Choroid plexus epithelial cell (primary cell): ENCODE results near the gene GIMAP4.
"Not testable (repeated sequence)": the region's sequence is repeated elsewhere in the genome, so short reads cannot be mapped to it uniquely, and the experiment has no call there.

Source experiments
- DNase-seq: peaks from one replicate; pipeline ENCODE4 v3.0.0-alpha.2; 2010; ENCODE audit warnings: low read depth
- H3K4me3 ChIP-seq: 2 replicates; pipeline ENCODE4 v1.5.1; 2011; ENCODE audit warnings: low read depth, mild to moderate bottlenecking, control low read depth, low read length, moderate library complexity
- CTCF ChIP-seq: conservative IDR thresholded peaks from 2 replicates; pipeline ENCODE4 v1.5.1; 2011; ENCODE audit warnings: low read depth, mild to moderate bottlenecking, control low read depth, inconsistent platforms, low read length, moderate library complexity

GIMAP4 gene

DNA sequence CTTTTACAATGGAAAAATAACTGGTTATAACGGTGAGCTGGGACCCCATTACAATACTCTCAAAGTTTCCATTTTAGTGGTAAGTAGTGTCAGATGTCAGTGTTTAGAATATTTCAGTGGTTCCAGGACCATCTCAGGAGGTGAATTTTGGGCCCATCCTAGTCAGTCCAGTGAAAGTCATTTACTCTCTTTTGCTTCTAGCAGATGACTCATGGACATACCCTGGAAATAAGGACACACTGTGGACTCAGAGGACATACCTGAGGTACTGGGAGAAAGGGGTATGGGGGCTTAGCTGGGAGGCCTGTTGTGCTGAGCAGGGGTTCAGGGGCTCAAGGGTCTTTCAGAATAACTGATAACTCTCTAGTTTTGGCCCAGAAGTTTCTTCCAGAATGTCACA is 618 bp upstream of the GIMAP4 start:
- no peak for TF ChIP-seq CTCF
- DNase-seq = no peak
- no peak overlapping the region for H3K4me3 ChIP-seq

DNA sequence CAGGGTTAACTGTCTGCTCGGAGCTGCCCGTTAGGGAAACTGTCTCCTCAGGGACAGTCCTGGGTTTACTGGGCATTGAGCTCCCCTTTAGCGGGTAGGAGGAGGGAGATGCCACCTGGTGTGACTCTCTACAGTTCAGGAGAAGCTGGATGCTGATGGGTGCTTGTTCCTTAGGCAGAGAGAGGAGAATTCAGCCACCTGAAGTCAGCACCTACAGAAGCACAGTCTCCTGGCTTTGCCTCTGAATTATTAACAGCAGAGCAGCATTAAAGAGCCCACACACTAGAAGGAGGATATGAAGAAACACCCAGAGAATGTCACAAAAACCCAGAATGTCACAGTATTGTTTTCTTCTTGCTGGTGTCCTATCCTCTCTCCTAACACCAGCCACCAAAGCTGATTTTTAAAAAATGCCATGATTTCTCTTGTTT is 696 bp downstream of the GIMAP4 start:
- DNase-seq = no peak
- no peak for TF ChIP-seq CTCF
- H3K4me3 ChIP-seq = no peak overlapping the region

GRCh38 chr7:150568714-150569113 is 1.5 kb downstream of the GIMAP4 start:
- DNase-seq = no peak
- H3K4me3 ChIP-seq = no peak overlapping the region
- no peak for TF ChIP-seq CTCF

GRCh38 chr7:150569245-150569955 is 2.2 kb downstream of the GIMAP4 start:
- no peak overlapping the region for H3K4me3 ChIP-seq
- TF ChIP-seq CTCF = no peak
- no peak for DNase-seq

DNA sequence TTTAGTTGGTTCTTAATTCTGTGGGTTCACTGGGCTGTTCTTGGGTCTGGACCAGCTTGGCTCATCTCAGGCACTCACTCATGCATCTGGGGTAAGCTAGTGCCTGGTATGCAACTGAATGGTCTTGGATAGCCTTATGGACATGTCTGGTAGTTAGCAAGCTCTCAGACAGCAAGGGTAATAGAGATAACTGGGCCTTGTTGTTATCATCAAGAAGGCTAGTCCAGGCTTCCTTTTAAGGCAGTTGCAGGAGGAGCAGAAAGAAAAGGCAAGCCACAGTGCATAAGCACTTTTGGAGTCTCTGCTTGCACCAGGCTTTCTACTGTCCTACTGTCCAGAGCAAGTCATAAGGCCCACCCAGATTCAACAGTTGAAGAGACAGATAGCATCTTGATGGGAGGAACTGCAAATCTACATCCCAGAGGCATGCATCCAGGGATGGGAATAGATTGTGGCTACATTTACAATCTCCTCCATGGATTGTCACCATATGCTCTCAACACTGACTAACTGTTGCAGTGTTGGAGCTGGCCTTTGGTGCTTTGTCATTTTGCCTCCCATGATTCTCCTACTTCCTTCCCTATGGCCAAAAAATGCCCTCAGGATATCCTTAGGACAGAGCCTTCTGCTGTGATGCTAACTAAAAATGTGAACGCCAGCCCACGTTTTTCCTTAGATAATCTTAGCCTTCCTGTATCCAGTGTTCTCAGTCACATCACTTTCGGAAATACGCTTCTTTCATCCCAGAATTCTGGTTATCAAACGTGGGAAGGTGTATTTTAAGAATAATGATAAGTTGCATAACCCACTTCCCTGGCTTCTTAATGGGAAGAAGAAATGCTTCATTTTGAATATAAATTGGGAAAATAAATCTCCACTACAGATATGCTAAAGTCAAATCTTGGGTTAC is 3.6 kb downstream of the GIMAP4 start:
- no peak for DNase-seq
- TF ChIP-seq CTCF = no peak
- H3K4me3 ChIP-seq = no peak overlapping the region

DNA sequence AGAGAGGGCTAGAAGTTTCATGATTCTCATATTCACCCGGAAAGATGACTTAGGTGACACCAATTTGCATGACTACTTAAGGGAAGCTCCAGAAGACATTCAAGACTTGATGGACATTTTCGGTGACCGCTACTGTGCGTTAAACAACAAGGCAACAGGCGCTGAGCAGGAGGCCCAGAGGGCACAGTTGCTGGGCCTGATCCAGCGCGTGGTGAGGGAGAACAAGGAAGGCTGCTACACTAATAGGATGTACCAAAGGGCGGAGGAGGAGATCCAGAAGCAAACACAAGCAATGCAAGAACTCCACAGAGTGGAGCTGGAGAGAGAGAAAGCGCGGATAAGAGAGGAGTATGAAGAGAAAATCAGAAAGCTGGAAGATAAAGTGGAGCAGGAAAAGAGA is 5.3 kb downstream of the GIMAP4 start:
- no peak for TF ChIP-seq CTCF
- DNase-seq = no peak

GRCh38 chr7:150579979-150580637 is 12.9 kb downstream of the GIMAP4 start:
- H3K4me3 ChIP-seq, DNase-seq: not testable (repeated sequence)

More for the DNA sequence above, 5.3 kb downstream of the GIMAP4 start:
- no peak overlapping the region for H3K4me3 ChIP-seq
